A549 (cell line): ENCODE results near the gene TNFSF4. TPM values are rescaled to one million over a fixed set of nuclear protein-coding genes. Genes with fewer than 3 reads are reported as not detected.

Experiments used
- ATAC-seq, 2 experiments: fragments of 200-7000 bp in 1 of 2; fragments of >200 bp in 1 of 2; cut with Nextera tagmentation in 1 of 2; cut with Tn5 transposase in 1 of 2; 3 replicates each; pipeline versions ENCODE4 v1.8.0 to v1.9.1; 2018 to 2020; ENCODE audit warnings: mild to moderate bottlenecking in 1 of 2, moderate library complexity in 1 of 2
- CTCF ChIA-PET: fragments of 300-600 bp; sonication (Branson Sonifier 250); formaldehyde crosslinking; extraction: SDS; loops from one replicate; lab custom pipeline; 2021; ENCODE audit warnings: antibody characterized with exemption, inconsistent platforms; lab: Yijun Ruan, JAX
- POLR2A ChIA-PET: fragments of 350-600 bp; formaldehyde crosslinking; extraction: SDS; loops from one replicate; lab custom pipeline; 2021; ENCODE audit warnings: antibody characterized with exemption, inconsistent platforms; lab: Yijun Ruan, JAX
- DNase-seq, 2 experiments: peaks; one replicate each; pipeline versions ENCODE4 v3.0.0 to v3.0.0-alpha.2; 2011 to 2016; ENCODE audit warnings: low read depth in 1 of 2, low spot score in 1 of 2
- FAIRE-seq: peaks from 2 replicates; lab custom pipeline; 2011; peaks lifted over from hg19 to GRCh38; lab: Jason Lieb, UNC
- H3K27ac ChIP-seq, 2 experiments: fragments of >200 bp; sonication (Bioruptor Twin); formaldehyde crosslinking; 3 replicates each; pipeline ENCODE4 v1.5.1; 2016 to 2017
- H3K4me1 ChIP-seq: fragments of >200 bp; sonication (Bioruptor Twin); formaldehyde crosslinking; 3 replicates; pipeline ENCODE4 v1.6.1; 2016
- H3K4me2 ChIP-seq: fragments of >200 bp; sonication (Bioruptor Twin); formaldehyde crosslinking; 3 replicates; pipeline ENCODE4 v1.6.1; 2016
- H3K4me3 ChIP-seq: fragments of >200 bp; sonication (Bioruptor Twin); formaldehyde crosslinking; 3 replicates; pipeline ENCODE4 v1.5.1; 2016
- H3K9me3 ChIP-seq: fragments of >200 bp; sonication (Bioruptor Twin); formaldehyde crosslinking; 3 replicates; pipeline ENCODE4 v1.6.1; 2016
- CBX2 ChIP-seq: fragments of 200-600 bp; sonication (generic); IDR thresholded peaks from 2 replicates; pipeline ENCODE4 v1.6.1; 2016; ENCODE audit warnings: low read depth, mild to moderate bottlenecking, borderline replicate concordance
- EHMT2 ChIP-seq: fragments of 200-600 bp; sonication (generic); IDR thresholded peaks from 2 replicates; pipeline ENCODE4 v1.6.1; 2016; ENCODE audit warnings: antibody characterized with exemption, low read depth, mild to moderate bottlenecking, moderate library complexity
- EP300 ChIP-seq, 2 experiments: fragments of >200 bp; sonication (Bioruptor Twin); formaldehyde crosslinking; IDR thresholded peaks; 2 replicates in 1 of 2; 3 replicates in 1 of 2; pipeline ENCODE4 v1.6.1; 2016 to 2017
- FOXS1 ChIP-seq: fragments of 250-450 bp; sonication (Bioruptor Pico); IDR thresholded peaks from 2 replicates; pipeline ENCODE4 v1.5.0; 2020; ENCODE audit warnings: mild to moderate bottlenecking, moderate library complexity
- GATA3 ChIP-seq: IDR thresholded peaks from 2 replicates; pipeline ENCODE4 v1.6.1; 2012; ENCODE audit warnings: borderline replicate concordance
- HOXB13 ChIP-seq: fragments of 250-450 bp; sonication (Bioruptor Pico); IDR thresholded peaks from 2 replicates; pipeline ENCODE4 v1.5.0; 2020; ENCODE audit warnings: low read depth, mild to moderate bottlenecking, moderate library complexity
- KDM1A ChIP-seq: fragments of 200-600 bp; sonication (generic); IDR thresholded peaks from 2 replicates; pipeline ENCODE4 v1.6.1; 2016; ENCODE audit warnings: low read depth, mild to moderate bottlenecking
- KDM5A ChIP-seq: fragments of 200-600 bp; sonication (generic); IDR thresholded peaks from 2 replicates; pipeline ENCODE4 v1.6.1; 2016; ENCODE audit warnings: antibody characterized with exemption, mild to moderate bottlenecking
- NFE2L2 ChIP-seq: fragments of 150-350 bp; conservative IDR thresholded peaks from 2 replicates; pipeline ENCODE4 v1.6.1; 2014; ENCODE audit warnings: low read length
- NPAS2 ChIP-seq: fragments of 250-450 bp; sonication (Bioruptor Pico); IDR thresholded peaks from 2 replicates; pipeline ENCODE4 v1.8.0; 2022; ENCODE audit warnings: mild to moderate bottlenecking, moderate library complexity, borderline replicate concordance
- NR3C1 ChIP-seq: fragments of >200 bp; sonication (Bioruptor Twin); formaldehyde crosslinking; IDR thresholded peaks from 3 replicates; pipeline ENCODE4 v1.6.1; 2017
- POLR2A ChIP-seq: IDR thresholded peaks from 2 replicates; pipeline ENCODE4 v1.6.1; 2012; ENCODE audit warnings: mild to moderate bottlenecking, low read length
- POLR2AphosphoS2 ChIP-seq: conservative IDR thresholded peaks from 2 replicates; pipeline ENCODE4 v1.6.1; 2012; ENCODE audit warnings: low read length, improper control_type of control experiment, inconsistent platforms
- RAD21 ChIP-seq, 2 experiments: fragments of >200 bp in 1 of 2; sonication (Bioruptor Twin) in 1 of 2; formaldehyde crosslinking in 1 of 2; IDR thresholded peaks in 1 of 2; conservative IDR thresholded peaks in 1 of 2; 2 replicates in 1 of 2; 3 replicates in 1 of 2; pipeline ENCODE4 v1.6.1; 2012 to 2018; ENCODE audit warnings: inconsistent platforms in 1 of 2
- SMC3 ChIP-seq: fragments of >200 bp; sonication (Bioruptor Twin); formaldehyde crosslinking; IDR thresholded peaks from 3 replicates; pipeline ENCODE4 v1.6.1; 2018; ENCODE audit warnings: inconsistent platforms
- TFCP2L1 ChIP-seq: fragments of 250-450 bp; sonication (Bioruptor Pico); IDR thresholded peaks from 2 replicates; pipeline ENCODE4 v1.5.0; 2021; ENCODE audit warnings: mild to moderate bottlenecking
- ZNF302 ChIP-seq: fragments of 250-450 bp; sonication (Bioruptor Pico); IDR thresholded peaks from 2 replicates; pipeline ENCODE4 v1.9.0; 2021; ENCODE audit warnings: inconsistent platforms, mild to moderate bottlenecking, moderate library complexity
- WGBS: methylation state at CpG from one replicate; pipeline ENCODE4 v1.1.6; 2017; ENCODE audit errors: missing lambda C conversion rate; 5-methylcytosine and 5-hydroxymethylcytosine counted together
- polyA plus RNA-seq, 4 experiments: library from polyadenylated mRNA; depleted of rRNA in 3 of 4; stranded (reverse); fragments of >200 nt; fragmentation: RNase III in 1 of 4; extraction: RNeasy Plus Mini Kit Qiagen cat#74134 plus additional on column Dnase treatment in 1 of 4; gene quantifications; 2 replicates in 3 of 4; 3 replicates in 1 of 4; pipeline ENCODE4 v1.2.3, GENCODE V29; 2011 to 2017
- TF ChIP-seq, protein P1 (sequence below): IDR thresholded peaks from 2 replicates; pipeline ENCODE4 v1.6.1; 2012; ENCODE audit warnings: low read depth, borderline replicate concordance
- TF ChIP-seq, protein P2 (sequence below): fragments of 450-650 bp; IDR thresholded peaks from 2 replicates; pipeline ENCODE4 v1.6.1; 2014; ENCODE audit warnings: antibody characterized with exemption
- TF ChIP-seq, protein P3 (sequence below): fragments of 150-350 bp; IDR thresholded peaks from 2 replicates; pipeline ENCODE4 v1.6.1; 2014; ENCODE audit warnings: low read depth, mild to moderate bottlenecking, low read length
- TF ChIP-seq, protein P4 (sequence below): fragments of 200-600 bp; sonication (generic); IDR thresholded peaks from 2 replicates; pipeline ENCODE4 v1.6.1; 2016; ENCODE audit warnings: antibody characterized with exemption, mild to moderate bottlenecking, moderate library complexity
- TF ChIP-seq, protein P5 (sequence below): IDR thresholded peaks from 2 replicates; pipeline ENCODE4 v1.6.1; 2012

The TNFSF4 gene
- polyA plus RNA-seq, 2 of the 4 experiments (the other 2 are of a cell fraction), result 0.06 to 0.27 TPM

DNA sequence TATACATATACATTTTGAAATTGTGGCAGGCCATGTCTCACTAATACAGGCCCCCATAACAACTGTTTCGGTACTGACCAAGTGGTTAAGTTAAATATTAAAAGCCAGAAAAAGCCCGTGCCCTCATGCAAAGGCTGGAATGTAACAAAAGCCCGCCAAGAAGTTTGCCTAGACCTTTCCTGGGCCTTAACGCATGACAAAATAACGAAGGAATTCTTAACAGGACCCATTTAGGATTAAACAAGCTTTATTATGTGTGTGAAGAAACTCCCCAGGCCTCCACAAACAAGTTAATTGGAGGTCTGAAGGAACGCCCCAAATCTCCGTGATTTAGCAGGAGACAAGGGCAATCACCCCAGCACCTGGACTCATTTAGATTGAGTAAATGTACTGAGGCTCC is 42.4 kb downstream of the TNFSF4 start:
- no peak overlapping the region for H3K4me3 ChIP-seq
- FAIRE-seq (no peak), ATAC-seq (no peak), DNase-seq (no peak)
- H3K9me3 ChIP-seq, result peaks cover 2% of the 10 kb centered on the region; the same call in 1 of the 3 replicates
- H3K4me2 ChIP-seq, result no peak overlapping the region
- TF ChIP-seq POLR2A (no peak), FOXS1 (CRISPR knock-in tag) (no peak), ZNF302 (CRISPR knock-in tag) (no peak), SMC3 (no peak), KDM5A (no peak), NR3C1 (no peak), EP300 (IDR thresholded peaks at IDR 0.05) (no peak), NFE2L2 (no peak), EHMT2 (no peak), TFCP2L1 (no peak), HOXB13 (no peak), POLR2AphosphoS2 (no peak), CBX2 (no peak), RAD21 (conservative IDR thresholded peaks at IDR 0.05 in 1 of 2, IDR thresholded peaks at IDR 0.05 in 1 of 2) (no peak), NPAS2 (CRISPR knock-in tag) (no peak)
- TF ChIP-seq, protein P1, sequence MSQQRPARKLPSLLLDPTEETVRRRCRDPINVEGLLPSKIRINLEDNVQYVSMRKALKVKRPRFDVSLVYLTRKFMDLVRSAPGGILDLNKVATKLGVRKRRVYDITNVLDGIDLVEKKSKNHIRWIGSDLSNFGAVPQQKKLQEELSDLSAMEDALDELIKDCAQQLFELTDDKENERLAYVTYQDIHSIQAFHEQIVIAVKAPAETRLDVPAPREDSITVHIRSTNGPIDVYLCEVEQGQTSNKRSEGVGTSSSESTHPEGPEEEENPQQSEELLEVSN, result no peak
- TF ChIP-seq, protein P2, sequence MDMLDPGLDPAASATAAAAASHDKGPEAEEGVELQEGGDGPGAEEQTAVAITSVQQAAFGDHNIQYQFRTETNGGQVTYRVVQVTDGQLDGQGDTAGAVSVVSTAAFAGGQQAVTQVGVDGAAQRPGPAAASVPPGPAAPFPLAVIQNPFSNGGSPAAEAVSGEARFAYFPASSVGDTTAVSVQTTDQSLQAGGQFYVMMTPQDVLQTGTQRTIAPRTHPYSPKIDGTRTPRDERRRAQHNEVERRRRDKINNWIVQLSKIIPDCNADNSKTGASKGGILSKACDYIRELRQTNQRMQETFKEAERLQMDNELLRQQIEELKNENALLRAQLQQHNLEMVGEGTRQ, result no peak
- TF ChIP-seq, protein P3, sequence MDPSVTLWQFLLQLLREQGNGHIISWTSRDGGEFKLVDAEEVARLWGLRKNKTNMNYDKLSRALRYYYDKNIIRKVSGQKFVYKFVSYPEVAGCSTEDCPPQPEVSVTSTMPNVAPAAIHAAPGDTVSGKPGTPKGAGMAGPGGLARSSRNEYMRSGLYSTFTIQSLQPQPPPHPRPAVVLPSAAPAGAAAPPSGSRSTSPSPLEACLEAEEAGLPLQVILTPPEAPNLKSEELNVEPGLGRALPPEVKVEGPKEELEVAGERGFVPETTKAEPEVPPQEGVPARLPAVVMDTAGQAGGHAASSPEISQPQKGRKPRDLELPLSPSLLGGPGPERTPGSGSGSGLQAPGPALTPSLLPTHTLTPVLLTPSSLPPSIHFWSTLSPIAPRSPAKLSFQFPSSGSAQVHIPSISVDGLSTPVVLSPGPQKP, result no peak
- TF ChIP-seq, protein P4, sequence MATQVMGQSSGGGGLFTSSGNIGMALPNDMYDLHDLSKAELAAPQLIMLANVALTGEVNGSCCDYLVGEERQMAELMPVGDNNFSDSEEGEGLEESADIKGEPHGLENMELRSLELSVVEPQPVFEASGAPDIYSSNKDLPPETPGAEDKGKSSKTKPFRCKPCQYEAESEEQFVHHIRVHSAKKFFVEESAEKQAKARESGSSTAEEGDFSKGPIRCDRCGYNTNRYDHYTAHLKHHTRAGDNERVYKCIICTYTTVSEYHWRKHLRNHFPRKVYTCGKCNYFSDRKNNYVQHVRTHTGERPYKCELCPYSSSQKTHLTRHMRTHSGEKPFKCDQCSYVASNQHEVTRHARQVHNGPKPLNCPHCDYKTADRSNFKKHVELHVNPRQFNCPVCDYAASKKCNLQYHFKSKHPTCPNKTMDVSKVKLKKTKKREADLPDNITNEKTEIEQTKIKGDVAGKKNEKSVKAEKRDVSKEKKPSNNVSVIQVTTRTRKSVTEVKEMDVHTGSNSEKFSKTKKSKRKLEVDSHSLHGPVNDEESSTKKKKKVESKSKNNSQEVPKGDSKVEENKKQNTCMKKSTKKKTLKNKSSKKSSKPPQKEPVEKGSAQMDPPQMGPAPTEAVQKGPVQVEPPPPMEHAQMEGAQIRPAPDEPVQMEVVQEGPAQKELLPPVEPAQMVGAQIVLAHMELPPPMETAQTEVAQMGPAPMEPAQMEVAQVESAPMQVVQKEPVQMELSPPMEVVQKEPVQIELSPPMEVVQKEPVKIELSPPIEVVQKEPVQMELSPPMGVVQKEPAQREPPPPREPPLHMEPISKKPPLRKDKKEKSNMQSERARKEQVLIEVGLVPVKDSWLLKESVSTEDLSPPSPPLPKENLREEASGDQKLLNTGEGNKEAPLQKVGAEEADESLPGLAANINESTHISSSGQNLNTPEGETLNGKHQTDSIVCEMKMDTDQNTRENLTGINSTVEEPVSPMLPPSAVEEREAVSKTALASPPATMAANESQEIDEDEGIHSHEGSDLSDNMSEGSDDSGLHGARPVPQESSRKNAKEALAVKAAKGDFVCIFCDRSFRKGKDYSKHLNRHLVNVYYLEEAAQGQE, result no peak
- 80% methylated on average over 7 of the region's 7 CpGs for WGBS
- no peaks in the 10 kb centered on the region for H3K4me1 ChIP-seq
- POLR2A ChIA-PET, result no interaction called here
- no peak overlapping the region for H3K27ac ChIP-seq
- CTCF ChIA-PET, result no interaction called here

DNA sequence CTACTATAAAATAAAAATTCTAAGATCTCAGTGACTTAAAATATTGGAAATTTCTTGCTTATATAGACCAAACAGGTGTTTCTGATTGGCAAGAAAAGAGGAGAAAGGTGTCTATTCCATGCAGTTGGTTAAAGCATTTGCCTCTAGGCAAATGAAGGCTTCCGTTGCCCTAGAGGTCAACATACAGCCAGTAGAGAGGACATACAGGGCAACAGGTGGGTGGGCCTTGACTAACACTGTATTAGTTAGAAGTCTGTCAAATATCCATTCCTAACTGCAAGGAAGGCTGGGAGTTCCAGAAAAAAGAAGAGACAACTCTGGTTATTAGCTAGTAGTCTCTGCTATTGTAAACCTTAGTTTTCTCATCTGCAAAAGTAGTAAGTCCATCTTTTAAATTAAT is 43.0 kb downstream of the TNFSF4 start:
- H3K4me3 ChIP-seq, result no peak overlapping the region
- CTCF ChIA-PET, result no interaction called here
- ATAC-seq (no peak), DNase-seq (no peak), FAIRE-seq (no peak)
- TF ChIP-seq GATA3 (no peak), KDM1A (no peak)
- TF ChIP-seq, protein P5, sequence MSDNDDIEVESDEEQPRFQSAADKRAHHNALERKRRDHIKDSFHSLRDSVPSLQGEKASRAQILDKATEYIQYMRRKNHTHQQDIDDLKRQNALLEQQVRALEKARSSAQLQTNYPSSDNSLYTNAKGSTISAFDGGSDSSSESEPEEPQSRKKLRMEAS, result no peak
- no peaks in the 10 kb centered on the region for H3K4me1 ChIP-seq
- POLR2A ChIA-PET, result no interaction called here
- 100% methylated on average over 1 of the region's 1 CpG for WGBS
- H3K27ac ChIP-seq, result no peak overlapping the region
- no peaks in the 10 kb centered on the region; the same call in 2 of the 3 replicates for H3K9me3 ChIP-seq
- H3K4me2 ChIP-seq, result no peak overlapping the region
